Neural crest cell (in vitro differentiated cells): ENCODE measurements around the gene CBX3. TPM values are rescaled to one million over a fixed set of nuclear protein-coding genes. Genes with fewer than 3 reads are reported as not detected.
A peak's percentile ranks its signal among the peaks of the same experiment; 100 is the strongest.

Source experiments
- DNase-seq: peaks from one replicate; pipeline ENCODE4 v3.0.0; 2021; ENCODE audit warnings: low read depth, mixed read lengths, low spot score
- H3K27ac Mint-ChIP-seq: one replicate; pipeline ENCODE4 v1.8.0; 2021; ENCODE audit warnings: mild to moderate bottlenecking, mixed read lengths; ENCODE audit not compliant: unreplicated experiment
- H3K27me3 Mint-ChIP-seq: 2 replicates; pipeline ENCODE4 v1.8.0; 2021; ENCODE audit warnings: low read depth, mild to moderate bottlenecking, mixed read lengths
- H3K36me3 Mint-ChIP-seq: 2 replicates; pipeline ENCODE4 v1.8.0; 2021; ENCODE audit warnings: low read depth, mild to moderate bottlenecking, mixed read lengths
- H3K4me1 Mint-ChIP-seq: 2 replicates; pipeline ENCODE4 v1.8.0; 2021; ENCODE audit warnings: mixed read lengths
- H3K4me3 Mint-ChIP-seq: one replicate; pipeline ENCODE4 v1.8.0; 2021; ENCODE audit warnings: mild to moderate bottlenecking, mixed read lengths
- H3K9me3 Mint-ChIP-seq: 2 replicates; pipeline ENCODE4 v1.8.0; 2021; ENCODE audit warnings: mixed read lengths
- CTCF ChIP-seq: fragments of 200-600 bp; sonication (generic); conservative IDR thresholded peaks from 2 replicates; pipeline ENCODE4 v1.5.0; 2021; ENCODE audit warnings: antibody characterized with exemption, mild to moderate bottlenecking
- total RNA-seq: library from RNA; stranded (reverse); gene quantifications from 2 replicates; pipeline ENCODE4 v1.2.1, GENCODE V29; 2021

CBX3 gene
- total RNA-seq, 1 donor from 2014 or later, result 293 TPM

DNA sequence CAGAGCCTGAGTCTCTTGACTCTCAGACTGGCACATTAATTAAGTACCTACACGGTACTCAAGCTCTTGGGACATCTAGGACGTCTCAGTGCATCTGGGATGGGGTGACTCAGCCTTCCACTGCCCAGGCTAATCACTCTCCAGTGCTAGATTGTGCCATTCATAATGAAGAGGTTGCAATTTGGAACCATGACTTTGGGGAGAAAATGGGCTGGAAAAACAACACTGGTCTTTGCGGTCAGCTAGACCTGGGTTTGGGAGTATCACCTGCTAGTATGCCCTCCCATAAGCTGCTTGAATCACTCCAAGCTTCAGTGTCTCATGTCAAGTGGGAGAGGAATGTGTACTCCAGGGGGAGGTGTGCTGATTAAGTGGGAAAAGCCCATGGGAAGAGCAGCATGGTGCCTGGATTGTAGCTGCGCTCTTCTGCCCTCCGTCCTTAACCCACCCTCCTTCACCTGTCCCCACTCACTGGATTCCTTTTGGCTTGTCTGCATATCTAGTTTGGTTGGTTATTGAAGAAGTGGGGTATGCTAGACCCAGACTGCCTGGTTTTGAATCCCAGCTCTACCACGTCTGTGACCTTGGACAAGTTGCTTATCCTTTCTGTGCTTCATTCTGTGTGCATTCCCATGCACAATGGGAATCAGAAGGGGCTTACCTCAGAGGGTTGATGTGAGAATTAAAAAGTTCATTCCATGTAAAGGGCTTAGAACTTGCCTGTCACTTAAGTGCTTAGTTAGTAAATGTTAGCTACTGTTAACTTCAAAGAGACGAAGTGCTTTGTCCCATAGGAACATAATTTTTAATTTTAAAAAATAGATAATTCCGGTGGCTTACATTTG is 45.8 kb upstream of the CBX3 start:
- peak overlapping the region; percentile 36 for H3K4me3 Mint-ChIP-seq

GRCh38 chr7:26156451-26157420 is 44.8 kb upstream of the CBX3 start:
- Mint-ChIP-seq H3K4me1 (peaks cover 19% of the 10 kb centered on the region), H3K27ac (no peak overlapping the region), H3K9me3 (peaks cover 2% of the 10 kb centered on the region), H3K36me3 (no peaks in the 10 kb centered on the region), H3K27me3 (peaks cover 70% of the 10 kb centered on the region), H3K4me3 (no peak overlapping the region)
- DNase-seq, result no peak
- no peak for TF ChIP-seq CTCF

More for the DNA sequence above, 45.8 kb upstream of the CBX3 start:
- DNase-seq, result no peak
- Mint-ChIP-seq H3K9me3 (no peaks in the 10 kb centered on the region), H3K4me1 (peaks cover 27% of the 10 kb centered on the region), H3K27ac (no peak overlapping the region), H3K36me3 (no peaks in the 10 kb centered on the region), H3K27me3 (peaks cover 77% of the 10 kb centered on the region)
- TF ChIP-seq CTCF, result no peak

DNA sequence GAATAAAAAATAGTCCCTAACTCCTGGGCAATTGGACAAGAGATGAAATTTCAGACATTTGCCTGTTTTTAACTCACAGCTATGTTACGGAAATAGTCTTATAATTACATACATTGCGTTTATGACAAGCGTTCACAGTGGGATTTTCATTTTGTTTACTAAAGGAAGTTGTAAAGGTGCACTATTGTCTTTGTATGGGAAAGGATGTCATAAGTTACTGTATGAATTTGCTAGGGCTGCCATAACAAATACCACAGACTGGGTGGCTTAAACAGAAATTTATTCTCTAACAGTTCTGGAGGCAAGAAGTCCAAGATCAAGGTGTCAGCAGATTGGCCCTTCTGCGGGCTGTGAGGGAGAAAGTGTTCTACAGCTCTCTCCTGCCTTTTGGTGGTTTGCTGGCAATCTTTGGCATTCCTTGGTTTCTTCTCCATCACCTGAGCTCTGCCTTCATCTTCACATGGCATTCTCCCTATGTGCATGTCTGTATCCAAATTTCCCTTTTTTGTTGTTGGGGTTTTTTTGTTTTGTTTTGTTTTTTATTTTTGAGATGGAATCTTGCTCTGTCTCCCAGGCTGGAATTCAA is 43.9 kb upstream of the CBX3 start:
- Mint-ChIP-seq H3K4me3 (no peak overlapping the region), H3K27ac (no peak overlapping the region), H3K36me3 (no peaks in the 10 kb centered on the region), H3K9me3 (peaks cover 2% of the 10 kb centered on the region), H3K4me1 (peaks cover 16% of the 10 kb centered on the region), H3K27me3 (peaks cover 69% of the 10 kb centered on the region)
- no peak for TF ChIP-seq CTCF
- DNase-seq, result no peak

DNA sequence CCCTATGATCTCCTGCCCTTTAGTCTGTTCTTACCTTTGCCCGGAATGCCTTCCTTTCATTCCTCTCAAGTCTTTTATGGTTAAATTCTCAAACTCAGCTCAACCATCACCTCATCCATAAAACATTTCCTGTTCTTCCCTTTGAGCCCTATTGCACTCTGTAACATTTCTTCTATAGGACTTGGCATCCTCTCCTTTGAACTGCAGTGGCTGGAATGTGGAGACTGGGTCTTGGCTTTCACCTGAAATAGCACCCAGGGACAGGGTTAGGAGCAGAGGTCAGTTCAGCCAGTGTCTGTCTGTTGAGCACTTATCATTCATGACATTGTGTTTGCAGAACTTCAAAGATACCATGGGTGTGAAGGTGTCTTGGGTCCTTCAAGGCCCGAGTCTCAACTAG is 42.3 kb upstream of the CBX3 start:
- no peak for DNase-seq
- TF ChIP-seq CTCF, result no peak
- peaks cover 54% of the 10 kb centered on the region for H3K27me3 Mint-ChIP-seq
- no peaks in the 10 kb centered on the region for H3K36me3 Mint-ChIP-seq
- H3K9me3 Mint-ChIP-seq, result peaks cover 2% of the 10 kb centered on the region
- H3K4me3 Mint-ChIP-seq, result no peak overlapping the region
- no peak overlapping the region for H3K27ac Mint-ChIP-seq
- H3K4me1 Mint-ChIP-seq, result peaks cover 5% of the 10 kb centered on the region

GRCh38 chr7:26160896-26161295 is 40.6 kb upstream of the CBX3 start:
- Mint-ChIP-seq H3K36me3 (no peaks in the 10 kb centered on the region), H3K9me3 (peaks cover 2% of the 10 kb centered on the region), H3K4me3 (no peak overlapping the region), H3K4me1 (peaks cover 5% of the 10 kb centered on the region), H3K27ac (no peak overlapping the region), H3K27me3 (peaks cover 38% of the 10 kb centered on the region)
- TF ChIP-seq CTCF, result no peak
- no peak for DNase-seq
